Astrocyte (in vitro differentiated cells and primary cell): Measurements from ENCODE around the gene CSF2.

ENCODE experiments used
- EZH2 ChIP-seq: IDR thresholded peaks from 2 replicates; pipeline ENCODE4 v1.6.1; 2012; ENCODE audit warnings: mild to moderate bottlenecking, low read length, inconsistent platforms; ENCODE audit not compliant: insufficient read depth
- TF ChIP-seq, protein P1 (sequence below): IDR thresholded peaks from 2 replicates; pipeline ENCODE4 v1.5.1; 2011; ENCODE audit warnings: low read depth, mild to moderate bottlenecking, inconsistent platforms, low read length, moderate library complexity; ENCODE audit not compliant: insufficient read depth

DNA sequence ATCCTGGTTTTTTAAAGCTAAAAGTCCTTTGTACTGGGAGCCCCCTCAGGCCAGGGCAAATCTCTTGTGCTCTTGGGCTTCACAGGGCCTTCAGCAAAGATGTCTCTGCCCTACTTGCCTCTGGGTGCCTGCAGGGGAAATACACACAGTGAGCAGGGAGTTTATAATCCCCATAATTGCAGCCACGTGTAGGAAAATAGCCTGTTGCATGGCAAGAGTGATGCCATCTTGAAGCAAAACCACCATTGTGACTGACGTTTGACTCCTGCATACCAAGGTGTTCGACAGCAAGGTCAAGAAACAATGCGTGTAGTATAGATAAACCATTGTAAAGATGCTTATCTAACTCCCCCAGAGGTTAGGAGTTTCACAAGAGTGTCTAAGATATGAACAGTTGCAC is 24.5 kb upstream of the CSF2 start:
- TF ChIP-seq, protein P1, sequence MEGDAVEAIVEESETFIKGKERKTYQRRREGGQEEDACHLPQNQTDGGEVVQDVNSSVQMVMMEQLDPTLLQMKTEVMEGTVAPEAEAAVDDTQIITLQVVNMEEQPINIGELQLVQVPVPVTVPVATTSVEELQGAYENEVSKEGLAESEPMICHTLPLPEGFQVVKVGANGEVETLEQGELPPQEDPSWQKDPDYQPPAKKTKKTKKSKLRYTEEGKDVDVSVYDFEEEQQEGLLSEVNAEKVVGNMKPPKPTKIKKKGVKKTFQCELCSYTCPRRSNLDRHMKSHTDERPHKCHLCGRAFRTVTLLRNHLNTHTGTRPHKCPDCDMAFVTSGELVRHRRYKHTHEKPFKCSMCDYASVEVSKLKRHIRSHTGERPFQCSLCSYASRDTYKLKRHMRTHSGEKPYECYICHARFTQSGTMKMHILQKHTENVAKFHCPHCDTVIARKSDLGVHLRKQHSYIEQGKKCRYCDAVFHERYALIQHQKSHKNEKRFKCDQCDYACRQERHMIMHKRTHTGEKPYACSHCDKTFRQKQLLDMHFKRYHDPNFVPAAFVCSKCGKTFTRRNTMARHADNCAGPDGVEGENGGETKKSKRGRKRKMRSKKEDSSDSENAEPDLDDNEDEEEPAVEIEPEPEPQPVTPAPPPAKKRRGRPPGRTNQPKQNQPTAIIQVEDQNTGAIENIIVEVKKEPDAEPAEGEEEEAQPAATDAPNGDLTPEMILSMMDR = no peak
- TF ChIP-seq EZH2 = no peak
